HCT116 (cell line): ENCODE measurements around the gene RPL41.

Experiments used
- CEBPB ChIP-seq: IDR thresholded peaks from 2 replicates; pipeline ENCODE4 v1.6.1; 2012; ENCODE audit warnings: low read depth
- CTCF ChIP-seq, 3 experiments: fragments of 200-600 bp in 1 of 3; sonication (generic) in 1 of 3; IDR thresholded peaks in 2 of 3; conservative IDR thresholded peaks in 1 of 3; 2 replicates each; pipeline ENCODE4 v1.5.1; 2012 to 2017; ENCODE audit warnings: low read depth in 2 of 3, low read length in 2 of 3, antibody characterized with exemption in 1 of 3, borderline replicate concordance in 1 of 3, control low read depth in 1 of 3, mild to moderate bottlenecking in 1 of 3, mixed read lengths in 1 of 3, mixed run types in 1 of 3, moderate library complexity in 1 of 3; ENCODE audit not compliant: insufficient read depth in 1 of 3
- EGR1 ChIP-seq: IDR thresholded peaks from 2 replicates; pipeline ENCODE4 v1.6.1; 2012; ENCODE audit warnings: low read depth
- EZH2 ChIP-seq: fragments of 200-600 bp; sonication (generic); IDR thresholded peaks from 2 replicates; pipeline ENCODE4 v1.6.1; 2017; ENCODE audit warnings: antibody characterized with exemption, mixed run types
- POLR2A ChIP-seq: IDR thresholded peaks from 2 replicates; pipeline ENCODE4 v1.7.0; 2011; ENCODE audit warnings: borderline replicate concordance; ENCODE audit not compliant: insufficient read depth, insufficient read length; ENCODE audit errors: extremely low read depth
- POLR2AphosphoS5 ChIP-seq: IDR thresholded peaks from 2 replicates; pipeline ENCODE4 v1.6.1; 2011; ENCODE audit warnings: mild to moderate bottlenecking, low read depth, low read length, moderate library complexity
- SP1 ChIP-seq: IDR thresholded peaks from 2 replicates; pipeline ENCODE4 v1.6.1; 2012; ENCODE audit warnings: low read depth
- SRF ChIP-seq: IDR thresholded peaks from 2 replicates; pipeline ENCODE4 v1.6.1; 2012; ENCODE audit warnings: low read depth
- ZFX ChIP-seq: fragments of 450-650 bp; IDR thresholded peaks from 2 replicates; pipeline ENCODE4 v1.6.1; 2017

DNA sequence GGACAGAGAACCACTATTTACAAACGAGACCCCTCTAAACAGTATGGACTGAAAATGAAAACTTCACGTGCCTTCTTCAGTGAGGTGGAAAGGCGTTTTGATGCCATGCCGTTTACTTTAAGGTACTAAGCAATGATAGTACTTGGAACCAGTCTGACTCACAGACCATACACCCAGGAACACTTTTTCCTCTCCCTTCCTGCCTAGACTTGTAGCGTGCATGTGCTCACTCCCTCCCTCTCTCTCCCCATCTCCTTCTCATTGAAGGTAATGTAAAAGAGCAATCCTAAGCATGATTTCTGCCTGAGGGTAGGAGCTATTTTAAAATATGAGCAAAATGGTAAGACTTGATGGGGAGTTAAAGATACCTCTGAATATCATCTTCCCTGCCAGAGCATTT lies 5.9 kb upstream of the RPL41 start:
- TF ChIP-seq POLR2AphosphoS5 = no peak
- TF ChIP-seq CEBPB = no peak
- no peak for TF ChIP-seq EZH2
- no peak for TF ChIP-seq SRF
- no peak for TF ChIP-seq SP1
- no peak for TF ChIP-seq POLR2A
- no peak for TF ChIP-seq ZFX
- TF ChIP-seq CTCF (IDR thresholded peaks at IDR 0.05 in 2 of 3, conservative IDR thresholded peaks at IDR 0.05 in 1 of 3; ENCODE audit: borderline replicate concordance in 1 of 3, insufficient read depth in 1 of 3, low read depth in 2 of 3, low read length in 2 of 3) = no peak
- no peak for TF ChIP-seq EGR1
